ENCODE data around the gene LIMS3.
"Not testable (repeated sequence)": the region's sequence is repeated elsewhere in the genome, so short reads cannot be mapped to it uniquely, and the experiment has no call there.

Gene LIMS3

GRCh38 chr2:109924481-109924880, 26.0 kb downstream of the LIMS3 start:
- not testable (repeated sequence) for H3K4me1 ChIP-seq (ENCODE audit: control insufficient read depth, insufficient read depth, low read length, poor library complexity, severe bottlenecking); H3K9me3 ChIP-seq (ENCODE audit: control insufficient read depth, low read length); H3K27ac ChIP-seq (ENCODE audit: insufficient read depth, low read length, poor library complexity, severe bottlenecking); H3K36me3 ChIP-seq (ENCODE audit: control insufficient read depth, insufficient read depth, low read length); H3K4me3 ChIP-seq (ENCODE audit: insufficient read depth, low read depth, low read length, poor library complexity, severe bottlenecking); DNase-seq; H3K27me3 ChIP-seq (replicated peaks; ENCODE audit: control insufficient read depth, insufficient read depth, low read length, poor library complexity, severe bottlenecking)

GRCh38 chr2:109927803-109928202, 29.3 kb downstream of the LIMS3 start:
- not testable (repeated sequence) for H3K4me1 ChIP-seq (ENCODE audit: control insufficient read depth, insufficient read depth, low read length, poor library complexity, severe bottlenecking); H3K4me3 ChIP-seq (ENCODE audit: insufficient read depth, low read depth, low read length, poor library complexity, severe bottlenecking); H3K27ac ChIP-seq (ENCODE audit: insufficient read depth, low read length, poor library complexity, severe bottlenecking); H3K9me3 ChIP-seq (ENCODE audit: control insufficient read depth, low read length); H3K27me3 ChIP-seq (replicated peaks; ENCODE audit: control insufficient read depth, insufficient read depth, low read length, poor library complexity, severe bottlenecking); H3K36me3 ChIP-seq (ENCODE audit: control insufficient read depth, insufficient read depth, low read length); DNase-seq

- H3K4me1 ChIP-seq (ENCODE audit: control insufficient read depth, insufficient read depth, low read length, poor library complexity, severe bottlenecking); H3K9me3 ChIP-seq (ENCODE audit: control insufficient read depth, low read length); H3K36me3 ChIP-seq (ENCODE audit: control insufficient read depth, insufficient read depth, low read length); H3K27me3 ChIP-seq (replicated peaks; ENCODE audit: control insufficient read depth, insufficient read depth, low read length, poor library complexity, severe bottlenecking); H3K4me3 ChIP-seq (ENCODE audit: insufficient read depth, low read depth, low read length, poor library complexity, severe bottlenecking); H3K27ac ChIP-seq (ENCODE audit: insufficient read depth, low read length, poor library complexity, severe bottlenecking); DNase-seq: not testable (repeated sequence)
These were observed 30.7 kb downstream of the LIMS3 start for GRCh38 chr2:109929222-109929621.

- not testable (repeated sequence) for H3K27ac ChIP-seq (ENCODE audit: insufficient read depth, low read length, poor library complexity, severe bottlenecking); H3K27me3 ChIP-seq (replicated peaks; ENCODE audit: control insufficient read depth, insufficient read depth, low read length, poor library complexity, severe bottlenecking); DNase-seq; H3K9me3 ChIP-seq (ENCODE audit: control insufficient read depth, low read length); H3K4me1 ChIP-seq (ENCODE audit: control insufficient read depth, insufficient read depth, low read length, poor library complexity, severe bottlenecking); H3K4me3 ChIP-seq (ENCODE audit: insufficient read depth, low read depth, low read length, poor library complexity, severe bottlenecking); H3K36me3 ChIP-seq (ENCODE audit: control insufficient read depth, insufficient read depth, low read length)
These were observed 38.0 kb downstream of the LIMS3 start for GRCh38 chr2:109936534-109936933.

- H3K27me3 ChIP-seq (replicated peaks; ENCODE audit: control insufficient read depth, insufficient read depth, low read length, poor library complexity, severe bottlenecking); H3K4me3 ChIP-seq (ENCODE audit: insufficient read depth, low read depth, low read length, poor library complexity, severe bottlenecking); H3K36me3 ChIP-seq (ENCODE audit: control insufficient read depth, insufficient read depth, low read length); H3K27ac ChIP-seq (ENCODE audit: insufficient read depth, low read length, poor library complexity, severe bottlenecking); H3K9me3 ChIP-seq (ENCODE audit: control insufficient read depth, low read length); DNase-seq; H3K4me1 ChIP-seq (ENCODE audit: control insufficient read depth, insufficient read depth, low read length, poor library complexity, severe bottlenecking): not testable (repeated sequence)
These were observed 46.9 kb downstream of the LIMS3 start for GRCh38 chr2:109945362-109945761.

- not testable (repeated sequence) for H3K9me3 ChIP-seq (ENCODE audit: control insufficient read depth, low read length); H3K4me3 ChIP-seq (ENCODE audit: insufficient read depth, low read depth, low read length, poor library complexity, severe bottlenecking); DNase-seq; H3K36me3 ChIP-seq (ENCODE audit: control insufficient read depth, insufficient read depth, low read length); H3K27ac ChIP-seq (ENCODE audit: insufficient read depth, low read length, poor library complexity, severe bottlenecking); H3K4me1 ChIP-seq (ENCODE audit: control insufficient read depth, insufficient read depth, low read length, poor library complexity, severe bottlenecking); H3K27me3 ChIP-seq (replicated peaks; ENCODE audit: control insufficient read depth, insufficient read depth, low read length, poor library complexity, severe bottlenecking)
These were observed 48.9 kb downstream of the LIMS3 start for GRCh38 chr2:109947262-109947958.

- not testable (repeated sequence) for H3K9me3 ChIP-seq (ENCODE audit: control insufficient read depth, low read length); H3K27ac ChIP-seq (ENCODE audit: insufficient read depth, low read length, poor library complexity, severe bottlenecking); H3K36me3 ChIP-seq (ENCODE audit: control insufficient read depth, insufficient read depth, low read length); H3K4me3 ChIP-seq (ENCODE audit: insufficient read depth, low read depth, low read length, poor library complexity, severe bottlenecking); DNase-seq; H3K27me3 ChIP-seq (replicated peaks; ENCODE audit: control insufficient read depth, insufficient read depth, low read length, poor library complexity, severe bottlenecking); H3K4me1 ChIP-seq (ENCODE audit: control insufficient read depth, insufficient read depth, low read length, poor library complexity, severe bottlenecking)
These were observed 49.6 kb downstream of the LIMS3 start for GRCh38 chr2:109947959-109948520.

GRCh38 chr2:109950146-109950843, 51.8 kb downstream of the LIMS3 start:
- not testable (repeated sequence) for DNase-seq; H3K27me3 ChIP-seq (replicated peaks; ENCODE audit: control insufficient read depth, insufficient read depth, low read length, poor library complexity, severe bottlenecking); H3K4me1 ChIP-seq (ENCODE audit: control insufficient read depth, insufficient read depth, low read length, poor library complexity, severe bottlenecking); H3K27ac ChIP-seq (ENCODE audit: insufficient read depth, low read length, poor library complexity, severe bottlenecking); H3K9me3 ChIP-seq (ENCODE audit: control insufficient read depth, low read length); H3K36me3 ChIP-seq (ENCODE audit: control insufficient read depth, insufficient read depth, low read length); H3K4me3 ChIP-seq (ENCODE audit: insufficient read depth, low read depth, low read length, poor library complexity, severe bottlenecking)

- not testable (repeated sequence) for H3K27me3 ChIP-seq (replicated peaks; ENCODE audit: control insufficient read depth, insufficient read depth, low read length, poor library complexity, severe bottlenecking); H3K36me3 ChIP-seq (ENCODE audit: control insufficient read depth, insufficient read depth, low read length); H3K4me3 ChIP-seq (ENCODE audit: insufficient read depth, low read depth, low read length, poor library complexity, severe bottlenecking); H3K4me1 ChIP-seq (ENCODE audit: control insufficient read depth, insufficient read depth, low read length, poor library complexity, severe bottlenecking); DNase-seq; H3K9me3 ChIP-seq (ENCODE audit: control insufficient read depth, low read length); H3K27ac ChIP-seq (ENCODE audit: insufficient read depth, low read length, poor library complexity, severe bottlenecking)
These were observed 65.5 kb downstream of the LIMS3 start for GRCh38 chr2:109963942-109964341.

- H3K4me1 ChIP-seq (ENCODE audit: control insufficient read depth, insufficient read depth, low read length, poor library complexity, severe bottlenecking); H3K4me3 ChIP-seq (ENCODE audit: insufficient read depth, low read depth, low read length, poor library complexity, severe bottlenecking); H3K9me3 ChIP-seq (ENCODE audit: control insufficient read depth, low read length); DNase-seq; H3K27me3 ChIP-seq (replicated peaks; ENCODE audit: control insufficient read depth, insufficient read depth, low read length, poor library complexity, severe bottlenecking); H3K27ac ChIP-seq (ENCODE audit: insufficient read depth, low read length, poor library complexity, severe bottlenecking); H3K36me3 ChIP-seq (ENCODE audit: control insufficient read depth, insufficient read depth, low read length): not testable (repeated sequence)
These were observed 67.0 kb downstream of the LIMS3 start for GRCh38 chr2:109965482-109965881.

Measured in effector memory CD4-positive, alpha-beta T cell (primary cell).